HG03457 (cell line): Measurements from ENCODE around the gene UBP1.
"Not testable (repeated sequence)": the region's sequence is repeated elsewhere in the genome, so short reads cannot be mapped to it uniquely, and the experiment has no call there.

Experiments used
- ATAC-seq: cut with Tn5 transposase; IDR thresholded peaks from one replicate; pipeline ENCODE4 v1.9.1; 2021; ENCODE audit warnings: moderate number of reproducible peaks; ENCODE audit not compliant: unreplicated experiment

The UBP1 gene, protein sequence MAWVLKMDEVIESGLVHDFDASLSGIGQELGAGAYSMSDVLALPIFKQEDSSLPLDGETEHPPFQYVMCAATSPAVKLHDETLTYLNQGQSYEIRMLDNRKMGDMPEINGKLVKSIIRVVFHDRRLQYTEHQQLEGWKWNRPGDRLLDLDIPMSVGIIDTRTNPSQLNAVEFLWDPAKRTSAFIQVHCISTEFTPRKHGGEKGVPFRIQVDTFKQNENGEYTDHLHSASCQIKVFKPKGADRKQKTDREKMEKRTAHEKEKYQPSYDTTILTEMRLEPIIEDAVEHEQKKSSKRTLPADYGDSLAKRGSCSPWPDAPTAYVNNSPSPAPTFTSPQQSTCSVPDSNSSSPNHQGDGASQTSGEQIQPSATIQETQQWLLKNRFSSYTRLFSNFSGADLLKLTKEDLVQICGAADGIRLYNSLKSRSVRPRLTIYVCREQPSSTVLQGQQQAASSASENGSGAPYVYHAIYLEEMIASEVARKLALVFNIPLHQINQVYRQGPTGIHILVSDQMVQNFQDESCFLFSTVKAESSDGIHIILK

DNA sequence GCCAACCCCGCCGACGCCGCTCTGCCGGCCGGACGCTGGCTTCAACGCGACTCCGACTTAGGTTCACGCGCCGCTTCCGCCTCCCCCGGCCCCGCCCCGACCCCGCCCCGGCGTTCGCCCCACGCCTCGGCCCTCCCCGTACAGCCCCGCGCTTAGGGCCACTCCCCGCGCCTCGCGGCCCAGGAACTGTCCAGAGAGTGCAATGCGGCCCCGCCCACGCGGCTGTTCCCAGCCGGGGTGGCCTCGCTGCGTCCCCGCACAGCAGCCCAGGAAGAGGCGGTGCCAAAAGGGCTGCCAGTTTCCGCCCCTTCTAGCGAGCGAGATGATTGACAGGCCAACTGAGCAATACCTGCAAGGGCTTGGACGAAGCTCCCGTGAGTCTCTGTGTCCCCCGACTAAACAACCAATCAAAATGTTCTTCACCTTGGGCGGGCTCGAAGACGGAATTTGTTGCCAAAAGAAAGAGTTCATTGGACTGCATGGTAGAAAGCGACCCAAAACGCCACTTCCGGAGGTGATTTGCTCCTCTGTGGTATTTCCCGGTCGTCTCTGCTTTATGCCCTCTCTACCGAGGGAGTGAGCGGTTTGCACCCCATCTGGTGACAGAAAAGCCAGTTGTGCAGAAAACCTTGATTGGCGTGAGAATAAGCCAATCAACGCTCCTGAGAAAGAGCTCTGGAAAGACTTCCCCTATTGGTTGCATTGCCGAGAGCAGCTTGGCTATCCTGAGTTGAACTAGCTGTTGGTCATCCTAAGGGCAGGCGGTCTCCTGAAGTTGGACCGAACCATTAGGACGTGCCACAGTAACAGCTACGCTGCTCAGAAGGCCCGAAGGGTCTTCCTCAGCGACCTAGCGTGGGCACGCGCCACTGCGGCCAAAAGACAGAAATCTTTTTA is at the start of gene UBP1:
Gene UBP1 (minus strand): TSS at position 78 of the 897 bp plus-strand sequence. CDS start 557 bp downstream, outside the sequence.
- peak; percentile 86 for ATAC-seq

DNA sequence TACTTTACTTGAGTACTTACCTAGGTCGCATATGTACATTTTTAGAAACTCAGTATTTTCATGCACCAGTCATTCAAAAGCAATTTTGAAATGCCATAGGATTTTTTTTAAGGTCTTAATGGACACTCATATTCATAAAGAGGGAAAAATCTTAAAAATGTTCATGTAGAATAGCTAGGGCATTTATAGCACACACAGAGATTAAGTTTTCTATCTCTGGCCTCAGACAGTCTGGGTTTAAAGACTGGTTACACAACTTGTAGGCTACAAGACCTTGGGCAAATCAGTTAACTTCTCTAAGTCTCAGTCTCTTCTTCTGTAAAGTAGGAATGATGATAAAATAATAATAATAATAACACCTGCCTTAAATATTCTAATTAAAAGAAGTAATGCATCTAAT is 48.5 kb upstream of the UBP1 start:
- no peak for ATAC-seq

DNA sequence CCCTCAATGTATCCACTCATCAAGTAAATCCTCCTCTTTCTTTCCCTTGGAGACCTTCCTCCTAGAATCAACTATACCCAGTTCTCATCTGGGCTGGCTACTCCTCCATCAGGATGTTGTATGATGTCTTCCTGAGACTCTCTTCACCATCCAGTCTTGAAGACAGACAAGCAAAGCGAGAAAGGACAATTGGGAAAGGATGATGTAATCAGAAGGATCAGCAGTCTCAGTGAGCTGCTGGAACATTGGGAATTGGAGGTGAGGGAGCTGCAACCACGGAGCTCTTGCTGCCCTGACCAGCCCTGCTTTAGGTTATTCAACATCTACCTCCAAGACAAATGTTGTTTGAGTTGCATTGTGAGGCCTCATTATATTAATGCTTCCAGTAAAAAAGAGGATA is 48.0 kb upstream of the UBP1 start:
- ATAC-seq, result no peak

DNA sequence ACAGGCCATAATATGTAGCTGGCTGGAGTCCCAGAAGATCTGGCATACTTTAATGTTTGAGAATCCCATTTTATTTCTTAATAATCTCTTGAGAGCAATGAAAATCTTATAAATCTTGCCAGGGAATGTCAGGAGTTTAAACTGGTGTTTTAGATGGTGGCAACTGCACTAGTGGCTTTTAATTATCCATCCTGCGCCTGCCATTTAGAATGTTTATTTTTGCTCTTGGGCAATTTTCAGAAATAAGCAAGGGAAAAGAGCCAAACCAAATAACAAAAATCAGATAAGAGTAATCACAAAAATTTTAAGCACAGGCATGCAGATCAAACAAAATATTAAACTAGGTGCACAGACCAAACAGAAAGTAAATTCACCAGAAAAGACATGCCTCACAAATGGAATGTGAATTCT is 41.9 kb upstream of the UBP1 start:
- no peak for ATAC-seq

DNA sequence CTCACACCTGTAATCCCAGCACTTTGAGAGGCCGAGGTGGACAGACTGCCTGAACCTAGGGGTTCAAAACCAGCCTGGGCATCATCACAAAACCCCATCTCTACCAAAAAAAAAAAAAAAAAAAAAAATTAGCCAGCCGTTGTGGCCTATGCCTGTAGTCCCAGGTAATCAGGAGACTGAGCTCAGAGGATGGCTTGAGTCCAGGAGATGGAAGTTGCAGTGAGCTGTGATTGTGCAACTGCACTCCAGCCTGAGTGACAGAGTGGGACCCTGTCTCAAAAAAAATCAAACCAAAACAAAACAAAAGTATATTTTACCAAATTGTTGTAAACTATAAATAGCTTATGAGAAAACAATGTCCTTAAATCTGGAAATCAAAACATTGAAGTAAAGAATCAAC is 34.7 kb upstream of the UBP1 start:
- no peak for ATAC-seq

DNA sequence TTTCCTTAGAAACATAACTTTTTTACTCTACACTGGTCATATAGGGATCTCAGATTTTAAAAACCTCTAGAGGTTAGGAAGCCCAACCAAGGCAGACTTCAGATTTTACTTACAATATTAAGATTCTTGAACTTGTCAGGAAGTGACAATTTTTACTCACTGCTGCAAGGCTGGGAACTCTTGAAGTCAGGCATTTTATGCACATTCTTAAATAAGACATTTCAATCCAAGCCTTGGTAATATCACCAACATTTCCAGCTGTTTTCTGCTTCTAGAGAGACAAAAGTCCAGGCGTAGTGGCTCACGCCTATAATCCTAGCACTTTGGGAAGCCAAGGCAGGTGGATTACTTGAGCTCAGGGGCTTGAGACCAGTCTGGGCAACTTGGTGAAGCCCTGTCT is 33.6 kb upstream of the UBP1 start:
- ATAC-seq, result no peak

DNA sequence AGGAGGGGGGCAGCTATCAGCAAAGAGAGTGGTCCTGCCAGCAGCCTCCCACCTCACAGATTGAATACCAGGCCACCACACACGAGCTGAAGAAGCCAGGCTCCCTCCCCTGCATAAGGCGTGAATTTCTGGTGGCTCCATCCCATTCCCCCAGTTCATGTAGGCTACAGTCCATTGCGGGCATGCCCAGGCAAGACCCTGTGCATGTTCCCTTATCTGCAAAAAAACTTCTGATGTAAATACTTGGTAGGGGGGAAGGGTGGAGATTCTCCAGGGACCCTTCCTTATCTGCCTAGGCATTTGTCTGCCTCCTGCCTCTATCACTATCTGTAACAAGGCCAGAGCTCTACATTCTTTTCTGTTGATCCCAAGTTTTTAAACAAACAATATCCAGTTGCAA is 27.6 kb upstream of the UBP1 start:
- no peak for ATAC-seq

DNA sequence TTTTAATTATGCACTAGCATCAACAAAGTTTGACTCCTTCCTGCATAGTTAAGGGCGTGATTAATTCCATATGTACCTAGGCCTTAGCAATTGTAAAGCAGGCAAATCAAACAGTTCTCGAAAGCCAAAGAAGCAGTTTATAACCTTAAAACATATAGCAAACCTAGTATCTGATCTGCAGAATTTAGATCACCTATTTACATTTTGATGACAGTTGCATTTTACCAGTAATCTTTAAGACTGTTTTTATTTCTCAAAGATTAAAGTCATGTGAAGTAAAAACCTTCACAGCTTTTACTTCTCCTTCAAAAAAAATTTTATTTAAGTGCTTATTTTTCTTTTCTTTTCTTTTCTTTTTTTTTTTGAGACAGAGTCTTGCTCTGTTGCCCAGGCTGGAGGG is 20.9 kb upstream of the UBP1 start:
- no peak for ATAC-seq

DNA sequence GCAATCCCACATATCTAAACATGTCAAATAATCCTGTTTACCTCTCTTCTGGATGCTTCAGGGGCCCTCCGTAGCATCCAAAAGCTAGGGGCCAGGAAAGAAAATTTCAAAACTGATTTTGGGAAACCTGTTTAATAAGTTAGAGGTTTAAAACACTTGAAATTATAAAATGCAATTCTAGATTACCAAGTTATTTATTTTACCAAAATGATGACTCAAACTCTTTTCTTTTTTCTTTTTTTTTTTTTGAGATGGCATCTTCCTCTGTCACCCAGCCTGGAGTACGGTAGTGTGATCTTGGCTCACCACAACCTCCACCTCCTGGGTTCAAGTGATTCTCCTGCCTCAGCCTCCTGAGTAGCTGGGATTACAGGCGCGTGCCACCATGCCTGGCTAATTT is 19.4 kb upstream of the UBP1 start:
- ATAC-seq, result not testable (repeated sequence)

DNA sequence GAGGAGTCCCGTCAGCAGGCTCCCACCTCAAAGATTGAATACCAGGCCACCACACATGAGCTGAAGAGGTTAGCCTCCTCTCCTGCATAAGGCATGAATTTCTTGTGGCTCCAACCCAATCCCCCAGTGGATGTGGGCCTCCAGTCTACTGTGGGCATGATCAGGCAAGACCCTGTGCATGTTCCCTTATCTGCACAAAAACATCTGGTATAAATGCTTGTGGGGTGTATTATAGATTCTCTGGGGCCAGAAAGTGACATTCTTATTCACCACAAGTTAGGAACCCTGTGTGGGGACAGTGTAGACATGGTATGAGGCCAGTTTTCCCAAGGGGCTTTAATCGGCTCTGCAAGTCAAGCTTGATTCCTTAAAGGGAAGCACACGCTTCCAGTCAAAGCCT is 18.2 kb upstream of the UBP1 start:
- ATAC-seq, result no peak

DNA sequence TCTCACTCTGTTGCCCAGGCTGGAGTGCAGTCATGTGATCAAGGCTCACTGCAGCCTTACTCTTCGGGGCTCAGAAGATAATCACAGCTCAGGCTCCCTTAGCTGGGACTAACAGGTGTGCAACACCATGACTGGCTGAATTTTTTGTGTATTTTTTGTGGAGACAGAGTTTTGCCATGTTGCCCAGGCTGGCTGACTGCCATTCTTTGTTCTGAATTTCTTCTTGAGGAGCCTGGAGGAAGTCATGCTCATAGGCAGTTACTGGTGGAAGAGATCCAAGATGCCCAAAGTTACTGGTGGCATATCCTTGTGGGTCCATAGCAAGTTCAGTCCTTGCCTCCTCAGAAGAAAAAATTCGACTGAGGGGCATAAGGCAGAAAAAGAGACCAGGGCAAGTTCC is 16.6 kb upstream of the UBP1 start:
- no peak for ATAC-seq

DNA sequence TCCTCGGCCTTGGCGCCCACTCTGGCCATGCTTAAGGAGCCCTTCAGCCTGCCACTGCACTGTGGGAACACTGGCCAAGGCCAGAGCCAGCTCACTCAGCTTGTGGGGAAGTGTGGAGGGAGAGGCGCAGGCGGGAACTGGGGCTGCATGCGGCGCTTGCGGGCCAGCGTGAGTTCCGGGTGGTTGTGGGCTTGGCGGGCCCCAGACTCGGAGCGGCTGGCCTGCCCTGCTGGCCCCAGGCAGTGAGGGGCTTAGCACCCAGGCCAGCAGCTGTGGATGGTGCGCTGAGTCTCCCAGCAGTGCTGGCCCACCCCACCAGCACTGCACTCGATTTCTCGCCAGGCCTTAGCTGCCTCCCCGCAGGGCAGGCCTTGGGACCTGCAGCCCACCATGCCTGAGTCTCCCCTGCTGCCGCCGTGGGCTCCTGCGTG is 13.1 kb upstream of the UBP1 start:
- no peak for ATAC-seq

DNA sequence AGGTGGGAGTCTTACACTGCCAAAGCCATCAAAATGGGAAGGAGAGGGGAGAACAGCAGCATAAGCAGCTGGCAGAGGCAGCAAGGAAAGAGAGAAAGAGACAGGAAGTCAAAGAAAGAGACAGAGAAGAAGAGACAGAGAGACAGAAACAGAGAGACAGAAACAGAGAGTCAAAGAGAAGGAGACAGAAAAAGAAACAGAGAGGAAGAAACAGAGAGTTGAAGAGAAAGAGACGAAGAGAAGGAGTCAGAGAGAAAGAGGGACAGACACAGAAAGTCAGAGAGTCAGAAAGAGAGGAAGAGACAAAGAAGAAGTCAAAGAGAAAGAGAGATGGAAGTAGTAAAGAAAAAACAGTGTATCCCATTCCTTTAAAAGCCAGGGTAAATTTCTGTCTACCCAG is 11.8 kb upstream of the UBP1 start:
- ATAC-seq, result not testable (repeated sequence)

DNA sequence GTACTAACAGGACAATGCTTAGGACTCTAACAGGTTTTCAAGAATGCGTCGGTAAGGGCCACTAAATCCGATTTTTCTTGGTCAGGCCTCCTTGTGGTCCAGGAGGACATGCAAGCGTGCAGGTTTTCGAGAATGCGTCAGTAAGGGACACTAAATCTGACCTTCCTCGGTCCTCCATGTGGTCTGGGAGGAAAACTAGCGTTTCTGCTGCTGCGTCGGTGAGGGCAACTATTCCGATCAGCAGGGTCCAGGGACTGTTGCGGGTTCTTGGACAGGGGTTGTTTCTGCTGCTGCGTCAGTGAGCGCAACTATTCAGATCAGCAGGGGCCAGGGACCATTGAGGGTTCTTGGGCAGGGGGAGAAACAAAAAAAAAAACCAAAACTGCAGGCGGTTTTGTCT is 7.8 kb upstream of the UBP1 start:
- no peak for ATAC-seq

DNA sequence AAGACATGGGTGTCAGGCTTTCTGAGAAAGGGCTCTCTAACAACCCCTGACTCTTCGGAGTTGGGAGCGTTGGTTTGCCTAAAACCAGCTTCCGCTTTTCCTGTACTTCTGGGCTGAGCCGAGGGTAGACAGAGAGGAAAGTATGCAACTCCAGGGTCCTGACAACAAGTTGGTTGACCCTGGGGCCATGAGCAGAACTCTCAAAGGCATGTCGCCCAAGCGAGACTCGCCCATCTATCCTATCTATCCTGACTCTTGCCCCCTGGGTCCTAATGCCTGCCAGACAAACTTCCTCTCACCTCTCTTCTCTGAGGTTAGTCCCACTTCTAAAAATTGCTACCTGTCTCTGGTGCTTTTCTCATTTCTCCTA is 7.0 kb upstream of the UBP1 start:
- not testable (repeated sequence) for ATAC-seq

DNA sequence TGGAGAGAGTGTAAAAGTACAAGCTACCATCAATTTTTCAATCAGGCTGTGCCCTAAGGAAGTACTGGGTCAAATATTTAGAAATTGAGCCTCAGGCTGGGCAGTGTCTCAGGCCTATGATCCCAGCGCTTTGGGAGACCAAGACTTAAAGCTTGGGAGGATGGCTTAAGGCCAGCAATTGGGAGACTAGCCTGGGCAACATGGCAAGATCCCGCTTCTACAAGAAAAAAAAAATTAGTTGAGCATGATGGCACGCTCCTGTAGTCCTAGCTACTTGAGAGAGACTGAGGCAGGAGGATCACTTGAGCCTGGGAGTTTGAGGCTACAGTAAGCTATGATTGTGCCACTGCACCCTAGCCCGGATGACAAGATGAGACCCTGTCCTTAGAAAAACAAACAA is 2.0 kb upstream of the UBP1 start:
- ATAC-seq, result no peak

DNA sequence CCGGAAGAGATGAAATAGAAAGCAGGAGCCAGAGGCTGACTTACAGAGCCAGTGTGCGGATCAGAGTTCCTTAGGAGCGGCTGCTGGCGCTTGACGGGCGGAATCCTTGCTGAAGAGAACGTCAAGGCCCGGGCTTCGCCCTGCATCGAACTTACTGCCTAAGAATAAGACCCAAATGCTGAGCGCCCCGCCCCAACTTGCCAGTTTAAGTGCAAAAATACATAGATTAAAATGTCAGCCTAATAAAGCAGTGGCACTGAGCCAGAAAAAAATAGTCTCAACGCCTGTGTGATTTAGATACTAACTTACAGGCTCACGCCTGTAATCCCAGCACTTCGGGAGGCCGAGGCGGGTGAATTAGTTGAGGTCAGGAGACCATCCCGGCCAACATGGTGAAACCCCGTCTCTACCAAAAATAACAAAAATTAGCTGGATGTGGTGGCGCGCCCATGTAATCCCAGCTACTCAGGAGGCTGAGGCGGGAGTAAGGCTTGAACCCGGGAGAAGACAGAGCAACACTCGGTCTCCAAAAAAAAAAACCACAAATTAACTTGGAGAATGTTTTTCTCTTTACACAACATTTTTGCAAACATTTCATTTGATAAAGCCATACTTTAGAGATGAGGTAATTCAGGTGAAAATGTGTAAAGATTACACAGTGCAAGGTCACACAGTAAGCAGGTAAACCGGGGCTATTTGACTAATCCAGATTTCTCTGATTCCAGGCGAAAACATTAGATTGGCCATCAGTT is 1.2 kb upstream of the UBP1 start:
- peak; percentile 1 for ATAC-seq

DNA sequence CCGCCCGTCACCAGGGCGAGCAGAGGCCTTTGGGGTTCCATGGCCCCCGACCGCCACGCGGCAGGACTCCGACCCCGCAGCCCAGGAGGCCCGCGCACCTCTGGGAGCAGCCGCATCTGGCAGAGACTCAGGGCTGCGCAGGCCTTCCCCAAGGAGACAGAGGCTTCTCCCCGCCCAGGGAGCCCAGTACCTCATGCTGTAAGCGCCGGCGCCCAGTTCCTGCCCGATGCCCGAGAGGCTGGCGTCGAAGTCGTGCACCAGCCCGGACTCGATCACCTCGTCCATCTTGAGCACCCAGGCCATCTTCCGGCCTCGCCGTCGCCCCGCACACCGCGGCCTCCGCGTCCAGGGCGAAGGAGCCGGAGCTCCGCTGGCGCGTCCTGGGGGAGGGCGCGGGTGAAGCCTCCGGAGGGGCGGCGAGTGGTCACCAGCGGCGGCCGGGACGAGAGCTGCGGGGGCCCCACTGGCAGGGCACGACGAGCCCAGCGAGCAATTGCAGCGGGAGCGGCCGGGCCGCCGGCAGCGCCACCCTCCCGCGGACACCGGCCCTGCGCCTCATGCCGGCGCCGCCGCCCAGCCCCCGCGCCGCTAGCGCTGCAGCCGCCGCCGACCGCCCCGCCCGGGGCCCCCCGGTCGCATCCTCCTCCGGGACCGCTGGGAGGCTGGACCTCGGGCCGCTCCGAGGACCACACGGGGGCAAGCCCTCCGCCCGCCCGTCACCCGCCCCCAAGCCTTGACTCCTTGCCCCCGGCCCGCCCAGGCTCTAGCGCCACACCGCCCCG is 468 bp downstream of the UBP1 start:
- ATAC-seq, result peak; percentile 8

DNA sequence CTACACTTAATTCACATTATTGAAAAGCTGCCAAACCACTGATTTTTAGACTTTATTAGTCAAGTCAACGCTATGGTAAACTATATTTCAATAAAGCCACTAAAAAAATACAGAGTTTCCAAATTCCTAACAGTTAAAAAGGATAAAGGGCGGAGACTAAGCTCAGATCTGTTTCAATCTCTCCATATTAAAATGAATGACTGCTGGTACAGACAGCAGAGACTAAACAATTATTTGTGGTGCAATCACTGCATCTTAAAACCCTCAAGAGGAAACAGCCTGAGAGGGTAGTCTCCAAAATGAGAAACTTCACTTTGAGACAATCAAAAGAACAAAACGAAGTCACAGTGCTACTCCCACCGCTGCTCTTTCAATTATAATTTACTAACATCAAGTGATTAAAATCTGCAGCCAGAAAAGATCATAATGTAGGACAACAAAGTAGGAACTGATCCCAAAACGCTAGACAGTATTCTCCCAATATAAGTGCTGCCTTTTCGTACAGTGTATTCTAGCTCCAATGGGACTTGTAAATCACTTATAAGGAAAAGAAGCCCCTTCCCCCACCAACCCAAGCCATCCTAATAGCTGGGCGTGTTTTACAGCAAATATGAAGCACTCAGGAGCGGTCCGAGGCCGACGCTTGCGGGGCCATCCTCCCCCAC is 1.2 kb downstream of the UBP1 start:
- ATAC-seq, result no peak

DNA sequence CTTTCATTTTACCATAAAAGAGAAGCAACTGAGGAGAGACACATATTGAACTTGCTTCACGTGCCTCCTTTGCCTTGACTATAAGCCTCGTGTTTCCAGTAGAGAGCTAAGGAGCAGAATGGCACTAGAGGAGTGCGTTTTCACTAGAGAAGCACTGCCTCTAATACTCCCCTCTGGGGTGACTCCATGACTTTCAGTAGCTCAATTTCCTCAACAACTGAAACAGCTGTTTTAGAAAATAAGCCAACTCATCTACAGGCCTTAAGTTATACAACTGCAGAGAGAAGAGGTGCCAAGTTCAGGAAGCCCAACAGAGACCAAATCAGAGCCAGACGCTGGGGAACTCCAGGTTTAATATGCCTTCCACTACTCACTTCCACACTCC is 1.9 kb downstream of the UBP1 start:
- ATAC-seq, result no peak
